Measurements from ENCODE around the gene PLEKHA4. TPM values are rescaled to one million over a fixed set of nuclear protein-coding genes. Genes with fewer than 3 reads are reported as not detected.

The PLEKHA4 gene
- total RNA-seq, 4 donors from 2014 or later, result 211 to 444 (median 282) TPM

DNA sequence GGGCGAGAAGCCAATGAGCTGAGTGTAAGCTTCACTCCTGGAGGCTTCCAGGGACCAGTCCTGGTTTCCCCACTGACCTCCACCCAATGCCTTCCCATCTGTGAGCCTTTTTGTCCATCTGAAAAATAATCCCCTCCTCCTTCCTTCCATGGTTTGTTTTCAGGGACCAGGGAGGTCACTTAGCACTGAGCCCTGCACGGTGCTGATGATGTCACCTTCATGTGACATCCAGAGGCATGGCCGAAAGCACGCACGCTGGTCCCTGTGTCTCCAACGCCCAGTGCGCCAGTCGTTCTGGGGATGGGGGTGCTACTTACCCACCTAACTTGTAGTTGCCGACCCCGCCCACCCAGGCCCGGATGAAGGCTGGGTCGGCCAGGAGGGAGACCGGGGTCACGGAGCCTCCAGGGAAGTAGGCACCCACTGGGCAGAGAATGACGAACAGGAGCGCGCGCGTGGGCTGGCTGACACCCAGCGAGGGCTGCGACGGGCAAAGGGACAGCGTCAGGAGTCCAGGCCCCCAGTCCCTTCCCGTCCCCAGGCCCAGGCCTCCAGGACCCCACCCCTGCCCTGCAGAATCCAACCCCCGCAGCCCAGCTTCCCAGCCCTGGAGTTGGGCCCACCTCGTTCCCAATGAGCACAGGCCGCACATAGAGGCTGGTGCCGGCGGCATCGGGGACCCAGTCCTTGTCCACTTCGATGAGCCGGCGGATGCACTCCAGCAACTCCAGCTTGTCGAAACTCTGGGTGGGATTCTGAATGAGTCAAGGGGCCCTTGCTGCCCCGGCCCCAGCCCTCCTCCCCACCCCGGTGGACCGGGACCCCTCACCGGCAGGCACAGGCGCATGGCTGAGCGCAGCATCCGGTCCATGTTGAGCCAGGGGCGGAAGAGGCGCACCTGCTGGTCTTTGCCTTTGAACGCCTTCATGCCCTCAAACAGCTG lies 68.8 kb downstream of the PLEKHA4 start:
- 85 to 89% methylated on average over 24 to 44 of the region's 44 CpGs for WGBS, 2 donors
- Histone ChIP-seq H3K27ac (peak overlapping the region in 1 of 4 donors; percentile 25), H3K4me1 (peaks cover 0 to 20% (median 6%) of the 10 kb centered on the region in 4 donors), H3K27me3 (no peaks in the 10 kb centered on the region), H3K4me3 (no peak overlapping the region), H3K9me3 (no peaks in the 10 kb centered on the region), H3K36me3 (peaks cover 0 to 42% (median 0%) of the 10 kb centered on the region in 3 donors)
- DNase-seq (ENCODE audit: low spot score in 2 of 2), result no peak
- no peak for TF ChIP-seq POLR2A (IDR thresholded peaks at IDR 0.05)
- TF ChIP-seq EP300 (IDR thresholded peaks at IDR 0.05), result no peak
- TF ChIP-seq, protein P1, sequence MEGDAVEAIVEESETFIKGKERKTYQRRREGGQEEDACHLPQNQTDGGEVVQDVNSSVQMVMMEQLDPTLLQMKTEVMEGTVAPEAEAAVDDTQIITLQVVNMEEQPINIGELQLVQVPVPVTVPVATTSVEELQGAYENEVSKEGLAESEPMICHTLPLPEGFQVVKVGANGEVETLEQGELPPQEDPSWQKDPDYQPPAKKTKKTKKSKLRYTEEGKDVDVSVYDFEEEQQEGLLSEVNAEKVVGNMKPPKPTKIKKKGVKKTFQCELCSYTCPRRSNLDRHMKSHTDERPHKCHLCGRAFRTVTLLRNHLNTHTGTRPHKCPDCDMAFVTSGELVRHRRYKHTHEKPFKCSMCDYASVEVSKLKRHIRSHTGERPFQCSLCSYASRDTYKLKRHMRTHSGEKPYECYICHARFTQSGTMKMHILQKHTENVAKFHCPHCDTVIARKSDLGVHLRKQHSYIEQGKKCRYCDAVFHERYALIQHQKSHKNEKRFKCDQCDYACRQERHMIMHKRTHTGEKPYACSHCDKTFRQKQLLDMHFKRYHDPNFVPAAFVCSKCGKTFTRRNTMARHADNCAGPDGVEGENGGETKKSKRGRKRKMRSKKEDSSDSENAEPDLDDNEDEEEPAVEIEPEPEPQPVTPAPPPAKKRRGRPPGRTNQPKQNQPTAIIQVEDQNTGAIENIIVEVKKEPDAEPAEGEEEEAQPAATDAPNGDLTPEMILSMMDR (IDR thresholded peaks at IDR 0.05), result no peak

DNA sequence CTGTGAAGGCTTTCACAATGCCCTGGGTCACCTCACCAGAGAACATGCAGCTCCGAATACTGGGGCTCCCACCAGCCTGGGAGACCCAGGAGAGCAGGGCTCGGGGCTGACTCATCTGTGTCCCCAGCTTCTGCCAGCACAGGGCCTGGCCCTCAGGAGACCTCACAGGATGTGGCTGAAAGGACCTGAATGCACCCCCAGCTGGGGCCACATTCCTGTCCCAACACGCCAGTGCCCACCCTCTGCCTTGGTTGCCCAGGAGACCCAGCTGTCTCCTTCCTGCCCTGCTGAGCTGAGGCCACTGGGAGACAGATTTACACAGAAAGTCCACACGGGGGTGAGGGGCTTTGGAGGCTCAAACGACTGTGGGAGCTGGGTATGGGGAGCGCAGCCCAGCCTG lies 69.5 kb downstream of the PLEKHA4 start:
- Histone ChIP-seq H3K27me3 (no peaks in the 10 kb centered on the region), H3K4me3 (no peak overlapping the region), H3K4me1 (peaks cover 0 to 22% (median 6%) of the 10 kb centered on the region in 4 donors), H3K27ac (peak overlapping the region in 1 of 4 donors; percentile 25), H3K9me3 (no peaks in the 10 kb centered on the region), H3K36me3 (peaks cover 0 to 36% (median 0%) of the 10 kb centered on the region in 3 donors)
- no peak for DNase-seq (ENCODE audit: low spot score in 2 of 2)
- WGBS, 2 donors, result 38 to 56% methylated on average over 4 to 5 of the region's 6 CpGs
- no peak for TF ChIP-seq POLR2A (IDR thresholded peaks at IDR 0.05)
- TF ChIP-seq, protein P1 (IDR thresholded peaks at IDR 0.05), result no peak
- TF ChIP-seq EP300 (IDR thresholded peaks at IDR 0.05), result no peak

DNA sequence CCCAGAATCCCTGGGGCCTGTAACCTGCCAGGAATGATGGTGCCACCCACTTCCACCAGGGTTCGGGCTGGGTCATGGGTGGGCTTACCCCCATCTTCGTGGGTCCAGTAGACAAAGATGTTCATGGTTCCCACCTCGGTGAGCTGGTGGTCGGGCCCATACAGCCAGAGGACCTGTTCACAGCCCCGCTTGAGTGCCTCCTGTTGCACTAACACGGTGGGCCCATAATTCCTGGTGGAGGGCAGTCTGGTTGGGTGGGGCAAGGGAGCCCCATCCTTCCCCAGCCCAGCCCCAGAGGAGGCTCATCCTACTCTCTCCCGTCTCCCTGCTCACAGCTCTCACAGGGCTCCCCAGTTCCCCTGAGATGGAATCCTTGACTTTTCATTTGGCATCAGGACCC lies 71.3 kb downstream of the PLEKHA4 start:
- Histone ChIP-seq H3K36me3 (peaks cover 0 to 36% (median 0%) of the 10 kb centered on the region in 3 donors), H3K9me3 (no peaks in the 10 kb centered on the region), H3K4me3 (no peak overlapping the region), H3K4me1 (peaks cover 0 to 22% (median 6%) of the 10 kb centered on the region in 4 donors), H3K27ac (peak overlapping the region in 3 of 4 donors; percentile 26 to 95 (median 86)), H3K27me3 (no peaks in the 10 kb centered on the region)
- 83% methylated on average over 5 to 7 of the region's 7 CpGs for WGBS, 2 donors
- no peak for TF ChIP-seq POLR2A (IDR thresholded peaks at IDR 0.05)
- TF ChIP-seq, protein P1 (IDR thresholded peaks at IDR 0.05), result no peak
- no peak for TF ChIP-seq EP300 (IDR thresholded peaks at IDR 0.05)
- no peak for DNase-seq (ENCODE audit: low spot score in 2 of 2)

DNA sequence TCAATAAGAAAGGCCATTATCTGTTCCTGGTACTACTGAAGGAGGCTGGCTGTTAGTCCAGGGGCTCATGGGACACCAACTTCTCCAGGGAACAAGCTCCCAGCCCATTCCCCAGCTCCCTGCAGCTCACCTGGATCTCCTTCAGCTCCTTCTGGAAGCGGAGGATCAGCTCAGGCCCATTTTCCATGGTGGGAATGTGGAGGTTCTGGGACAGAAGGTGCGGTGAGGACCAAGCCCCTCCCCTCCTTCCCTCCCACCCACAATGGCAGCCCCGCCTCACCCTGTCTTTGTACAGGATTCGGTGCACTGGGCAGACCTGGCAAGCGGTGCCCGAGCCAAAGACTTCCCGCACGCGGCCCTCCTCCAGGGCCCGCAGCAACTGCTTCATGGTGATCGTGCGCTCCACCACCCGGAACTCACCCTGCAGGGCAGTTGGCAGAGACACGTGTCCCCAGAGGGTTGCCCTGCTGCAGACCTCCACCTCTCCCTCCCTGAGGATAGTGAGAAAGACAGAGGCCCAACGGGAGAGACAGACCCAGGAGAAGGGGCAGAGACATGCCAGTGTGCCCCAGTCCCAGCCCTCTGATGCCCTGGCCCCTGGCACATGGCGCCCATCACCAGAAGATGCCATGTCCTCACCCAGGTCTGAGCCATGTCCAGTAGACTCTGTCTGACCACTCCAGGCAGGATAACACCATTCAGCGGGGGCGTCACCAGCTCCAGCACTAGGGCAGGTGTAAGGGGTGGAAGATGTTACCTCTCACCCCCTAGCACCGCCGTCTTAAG lies 71.9 kb downstream of the PLEKHA4 start:
- DNase-seq (ENCODE audit: low spot score in 2 of 2), result no peak
- H3K36me3 ChIP-seq, result peaks cover 0 to 36% (median 0%) of the 10 kb centered on the region in 3 donors
- 81 to 87% methylated on average over 20 of the region's 20 CpGs for WGBS, 2 donors
- TF ChIP-seq POLR2A (IDR thresholded peaks at IDR 0.05) (no peak), EP300 (IDR thresholded peaks at IDR 0.05) (no peak)
- TF ChIP-seq, protein P1 (IDR thresholded peaks at IDR 0.05), result no peak
- H3K27me3 ChIP-seq, result no peaks in the 10 kb centered on the region
- peaks cover 0 to 22% (median 6%) of the 10 kb centered on the region in 4 donors for H3K4me1 ChIP-seq
- H3K27ac ChIP-seq, result peak overlapping the region; percentile 50 to 95 (median 69)
- no peaks in the 10 kb centered on the region for H3K9me3 ChIP-seq
- H3K4me3 ChIP-seq, result no peak overlapping the region

Measured in tibial nerve (tissue), 4 donors.